ENCODE data around the gene MAP1B. TPM values are rescaled to one million over a fixed set of nuclear protein-coding genes. Genes with fewer than 3 reads are reported as not detected.

The MAP1B gene
- total RNA-seq, 1 donor, result 164 TPM

GRCh38 chr5:72121780-72122445 is 14.6 kb downstream of the MAP1B start:
- Histone ChIP-seq H3K9me3 (ENCODE audit: low read depth, low read length) (no peaks in the 10 kb centered on the region), H3K4me3 (ENCODE audit: insufficient read depth, low read length) (no peak overlapping the region), H3K27ac (ENCODE audit: low read depth, low read length) (no peak overlapping the region), H3K4me2 (ENCODE audit: insufficient read depth, low read length) (no peak overlapping the region), H4K20me1 (ENCODE audit: insufficient read depth, low read length) (peaks cover 24% of the 10 kb centered on the region), H2AFZ (ENCODE audit: low read length) (no peak overlapping the region), H3K79me2 (ENCODE audit: insufficient read depth, low read length) (peaks cover 94% of the 10 kb centered on the region), H3K36me3 (ENCODE audit: insufficient read depth, low read length) (peaks cover 65% of the 10 kb centered on the region), H3K4me1 (ENCODE audit: insufficient read depth, low read length) (peaks cover 25% of the 10 kb centered on the region), H3K27me3 (ENCODE audit: insufficient read depth, low read length) (no peaks in the 10 kb centered on the region)
- TF ChIP-seq CTCF (IDR thresholded peaks at IDR 0.05; ENCODE audit: extremely low read depth, low read depth, low read length), result no peak
- no peak for DNase-seq (ENCODE audit: insufficient read length, low spot score, missing footprints)

GRCh38 chr5:72122602-72123001 is 15.3 kb downstream of the MAP1B start:
- peaks cover 24% of the 10 kb centered on the region for H4K20me1 ChIP-seq (ENCODE audit: insufficient read depth, low read length)
- no peak overlapping the region for H2AFZ ChIP-seq (ENCODE audit: low read length)
- no peaks in the 10 kb centered on the region for H3K27me3 ChIP-seq (ENCODE audit: insufficient read depth, low read length)
- no peaks in the 10 kb centered on the region for H3K9me3 ChIP-seq (ENCODE audit: low read depth, low read length)
- no peak overlapping the region for H3K4me2 ChIP-seq (ENCODE audit: insufficient read depth, low read length)
- peaks cover 63% of the 10 kb centered on the region for H3K36me3 ChIP-seq (ENCODE audit: insufficient read depth, low read length)
- no peak for DNase-seq (ENCODE audit: insufficient read length, low spot score, missing footprints)
- H3K27ac ChIP-seq (ENCODE audit: low read depth, low read length), result no peak overlapping the region
- H3K79me2 ChIP-seq (ENCODE audit: insufficient read depth, low read length), result peaks cover 94% of the 10 kb centered on the region
- H3K4me1 ChIP-seq (ENCODE audit: insufficient read depth, low read length), result peaks cover 25% of the 10 kb centered on the region
- no peak for TF ChIP-seq CTCF (IDR thresholded peaks at IDR 0.05; ENCODE audit: extremely low read depth, low read depth, low read length)
- no peak overlapping the region for H3K4me3 ChIP-seq (ENCODE audit: insufficient read depth, low read length)

- H2AFZ ChIP-seq (ENCODE audit: low read length), result no peak overlapping the region
- peaks cover 91% of the 10 kb centered on the region for H3K79me2 ChIP-seq (ENCODE audit: insufficient read depth, low read length)
- TF ChIP-seq CTCF (IDR thresholded peaks at IDR 0.05; ENCODE audit: extremely low read depth, low read depth, low read length), result no peak
- H3K9me3 ChIP-seq (ENCODE audit: low read depth, low read length), result no peaks in the 10 kb centered on the region
- peaks cover 22% of the 10 kb centered on the region for H4K20me1 ChIP-seq (ENCODE audit: insufficient read depth, low read length)
- H3K27me3 ChIP-seq (ENCODE audit: insufficient read depth, low read length), result no peaks in the 10 kb centered on the region
- H3K36me3 ChIP-seq (ENCODE audit: insufficient read depth, low read length), result peaks cover 54% of the 10 kb centered on the region
- H3K4me3 ChIP-seq (ENCODE audit: insufficient read depth, low read length), result no peak overlapping the region
- peaks cover 25% of the 10 kb centered on the region for H3K4me1 ChIP-seq (ENCODE audit: insufficient read depth, low read length)
- no peak overlapping the region for H3K27ac ChIP-seq (ENCODE audit: low read depth, low read length)
- H3K4me2 ChIP-seq (ENCODE audit: insufficient read depth, low read length), result no peak overlapping the region
- no peak for DNase-seq (ENCODE audit: insufficient read length, low spot score, missing footprints)
Measured at GRCh38 chr5:72123764-72124376, 16.6 kb downstream of the MAP1B start.

GRCh38 chr5:72125271-72125940 is 18.1 kb downstream of the MAP1B start:
- H3K4me2 ChIP-seq (ENCODE audit: insufficient read depth, low read length), result peak overlapping the region; percentile 30
- H3K9me3 ChIP-seq (ENCODE audit: low read depth, low read length), result no peaks in the 10 kb centered on the region
- no peak overlapping the region for H3K4me3 ChIP-seq (ENCODE audit: insufficient read depth, low read length)
- peaks cover 43% of the 10 kb centered on the region for H3K36me3 ChIP-seq (ENCODE audit: insufficient read depth, low read length)
- no peak for TF ChIP-seq CTCF (IDR thresholded peaks at IDR 0.05; ENCODE audit: extremely low read depth, low read depth, low read length)
- peak overlapping the region; percentile 52 for H3K27ac ChIP-seq (ENCODE audit: low read depth, low read length)
- DNase-seq (ENCODE audit: insufficient read length, low spot score, missing footprints), result no peak
- no peak overlapping the region for H2AFZ ChIP-seq (ENCODE audit: low read length)
- H3K4me1 ChIP-seq (ENCODE audit: insufficient read depth, low read length), result peaks cover 33% of the 10 kb centered on the region
- H3K79me2 ChIP-seq (ENCODE audit: insufficient read depth, low read length), result peaks cover 78% of the 10 kb centered on the region
- peaks cover 16% of the 10 kb centered on the region for H4K20me1 ChIP-seq (ENCODE audit: insufficient read depth, low read length)
- no peaks in the 10 kb centered on the region for H3K27me3 ChIP-seq (ENCODE audit: insufficient read depth, low read length)
